Prostate gland (tissue), 2 donors: ENCODE data around the gene AOPEP. TPM values are rescaled to one million over a fixed set of nuclear protein-coding genes. Genes with fewer than 3 reads are reported as not detected.

Experiments
- DNase-seq: peaks from one replicate; pipeline ENCODE4 v3.0.0-alpha.2; 2019; ENCODE audit warnings: low spot score
- H3K27ac ChIP-seq, 2 donors: fragments of 200-600 bp; sonication (generic); 2 replicates each; pipeline ENCODE4 v1.5.1; 2017 to 2019
- H3K27me3 ChIP-seq: fragments of 200-600 bp; sonication (generic); replicated peaks from 2 replicates; pipeline ENCODE4 v1.5.1; 2019; ENCODE audit not compliant: insufficient read depth
- H3K36me3 ChIP-seq, 2 donors: fragments of 200-600 bp; sonication (generic); 1 replicate in 1 of 2; 2 replicates in 1 of 2; pipeline versions ENCODE4 v1.5.1 to v1.8.1; 2017 to 2019
- H3K4me1 ChIP-seq: fragments of 200-600 bp; sonication (generic); replicated peaks from 2 replicates; pipeline ENCODE4 v1.5.1; 2019
- H3K4me3 ChIP-seq, 2 donors: fragments of 200-600 bp; sonication (generic); 2 replicates each; pipeline ENCODE4 v1.5.1; 2017 to 2019
- H3K9me3 ChIP-seq: fragments of 200-600 bp; sonication (generic); 2 replicates; pipeline ENCODE4 v1.5.1; 2017
- CTCF ChIP-seq, 4 experiments: fragments of 200-600 bp in 2 of 4; fragments of 450-650 bp in 2 of 4; sonication (generic) in 2 of 4; IDR thresholded peaks; 1 replicate in 3 of 4; 2 replicates in 1 of 4; pipeline ENCODE4 v1.5.1; 2016 to 2019; ENCODE audit warnings: antibody characterized with exemption in 4 of 4, mild to moderate bottlenecking in 2 of 4, moderate library complexity in 2 of 4
- POLR2A ChIP-seq: fragments of 450-650 bp; IDR thresholded peaks from one replicate; pipeline ENCODE4 v1.6.1; 2016; ENCODE audit warnings: antibody characterized with exemption, mild to moderate bottlenecking
- POLR2AphosphoS5 ChIP-seq: sonication (generic); formaldehyde crosslinking; IDR thresholded peaks from one replicate; pipeline ENCODE4 v1.6.1; 2017; ENCODE audit warnings: antibody characterized with exemption
- WGBS: methylation state at CpG from one replicate; pipeline ENCODE4 v1.1.5; 2018; 5-methylcytosine and 5-hydroxymethylcytosine counted together
- intact Hi-C: fragments of 100-400 bp; cut with DNase I; formaldehyde crosslinking; loops from one replicate; pipeline ENCODE4 v1.14.2; 2022
- total RNA-seq, 2 donors: library from RNA; depleted of rRNA; stranded (reverse); fragments of >200 nt; gene quantifications; one replicate each; pipeline ENCODE4 v1.1.0, GENCODE V29; 2016

The AOPEP gene
- total RNA-seq, 2 donors from 2014 or later: 107 to 188 TPM

GRCh38 chr9:95104980-95105379, 378.5 kb downstream of the AOPEP start:
- Histone ChIP-seq H3K36me3 (no peaks in the 10 kb centered on the region), H3K4me3 (no peak overlapping the region), H3K27me3 (no peaks in the 10 kb centered on the region), H3K27ac (peak overlapping the region; percentile 71 to 73), H3K9me3 (no peaks in the 10 kb centered on the region), H3K4me1 (peaks cover 3% of the 10 kb centered on the region)
- TF ChIP-seq CTCF (IDR thresholded peaks at IDR 0.05) (no peak), POLR2AphosphoS5 (peak; percentile 72)
- WGBS: 35% methylated on average over 12 of the region's 12 CpGs
- intact Hi-C loops: no loop called here
- peak; percentile 82 for DNase-seq

- Histone ChIP-seq H3K9me3 (no peaks in the 10 kb centered on the region), H3K27me3 (no peaks in the 10 kb centered on the region), H3K4me3 (no peak overlapping the region), H3K27ac (peak overlapping the region in 1 of 2 donors; percentile 73), H3K36me3 (no peaks in the 10 kb centered on the region), H3K4me1 (peaks cover 3% of the 10 kb centered on the region)
- intact Hi-C loops: no loop called here
- TF ChIP-seq POLR2AphosphoS5 (peak; percentile 62), CTCF (IDR thresholded peaks at IDR 0.05) (no peak), POLR2A (no peak)
- DNase-seq: no peak
- WGBS: 58% methylated on average over 13 of the region's 13 CpGs
Observed at GRCh38 chr9:95105519-95106287, 379.2 kb downstream of the AOPEP start.

GRCh38 chr9:95107001-95107749, 380.7 kb downstream of the AOPEP start:
- no peak for DNase-seq
- Histone ChIP-seq H3K4me3 (no peak overlapping the region), H3K27me3 (no peaks in the 10 kb centered on the region), H3K36me3 (no peaks in the 10 kb centered on the region), H3K4me1 (peaks cover 7% of the 10 kb centered on the region), H3K27ac (peak overlapping the region; percentile 10 to 36), H3K9me3 (no peaks in the 10 kb centered on the region)
- intact Hi-C loops: no loop called here
- TF ChIP-seq POLR2A (no peak), CTCF (IDR thresholded peaks at IDR 0.05) (no peak), POLR2AphosphoS5 (no peak)
- 32% methylated on average over 18 of the region's 18 CpGs for WGBS

GRCh38 chr9:95107976-95108375, 381.5 kb downstream of the AOPEP start:
- WGBS: 43% methylated on average over 14 of the region's 14 CpGs
- Histone ChIP-seq H3K27ac (peak overlapping the region; percentile 36 to 45), H3K27me3 (no peaks in the 10 kb centered on the region), H3K9me3 (no peaks in the 10 kb centered on the region), H3K4me1 (peaks cover 4% of the 10 kb centered on the region), H3K4me3 (no peak overlapping the region), H3K36me3 (no peaks in the 10 kb centered on the region)
- DNase-seq: no peak
- TF ChIP-seq POLR2AphosphoS5 (peak; percentile 8), POLR2A (no peak)
- intact Hi-C loops: no loop called here

- H3K36me3 ChIP-seq: no peaks in the 10 kb centered on the region
- intact Hi-C loops: no loop called here
- 83% methylated on average over 5 of the region's 5 CpGs for WGBS
- no peaks in the 10 kb centered on the region for H3K27me3 ChIP-seq
- no peaks in the 10 kb centered on the region for H3K9me3 ChIP-seq
- no peak for DNase-seq
- H3K4me3 ChIP-seq: no peak overlapping the region
- peaks cover 4% of the 10 kb centered on the region for H3K4me1 ChIP-seq
- TF ChIP-seq POLR2AphosphoS5 (no peak), POLR2A (no peak), CTCF (IDR thresholded peaks at IDR 0.05) (no peak)
- peak overlapping the region in 1 of 2 donors; percentile 36 for H3K27ac ChIP-seq
Observed at GRCh38 chr9:95108777-95109176, 382.3 kb downstream of the AOPEP start.
